Ovary (tissue), 3 donors: Measurements from ENCODE around the gene RPGR.

Experiments used
- CTCF ChIP-seq, 3 donors: fragments of 450-650 bp in 2 of 3; fragments of 200-600 bp in 1 of 3; IDR thresholded peaks; one replicate each; pipeline versions ENCODE4 v1.5.1 to v1.8.0; 2016 to 2022; ENCODE audit warnings: antibody characterized with exemption in 3 of 3, mild to moderate bottlenecking in 1 of 3
- POLR2A ChIP-seq: fragments of 450-650 bp; IDR thresholded peaks from one replicate; pipeline ENCODE4 v1.6.1; 2017; ENCODE audit warnings: antibody characterized with exemption, mild to moderate bottlenecking, moderate library complexity
- donor health status: DM: no; HTN: no; CAD: no.

GRCh38 chrX:38376747-38377146 lies 49.4 kb upstream of the RPGR start:
- TF ChIP-seq CTCF (IDR thresholded peaks at IDR 0.05) (no peak), POLR2A (no peak)
